Measurements from ENCODE around the gene USP50.

The USP50 gene

GRCh38 chr15:50484781-50485180, 61.7 kb downstream of the USP50 start:
- Histone ChIP-seq H3K79me2 (ENCODE audit: insufficient read depth, low read length) (no peaks in the 10 kb centered on the region), H2AFZ (ENCODE audit: low read depth, low read length, severe bottlenecking) (no peak overlapping the region), H3F3A (ENCODE audit: insufficient read depth) (0 out of 2 replicates have a peak, but pooled peaks cover 2% of the 10 kb centered on the region), H3K9ac (ENCODE audit: low read length) (no peak overlapping the region), H4K20me1 (ENCODE audit: low read depth, low read length) (no peaks in the 10 kb centered on the region), H3K27ac (ENCODE audit: low read depth, low read length) (no peak overlapping the region), H3K4me2 (ENCODE audit: low read depth, low read length, poor library complexity, severe bottlenecking) (no peak overlapping the region), H3K9me2 (replicated peaks; ENCODE audit: insufficient read depth, low read length) (no peaks in the 10 kb centered on the region), H3K27me3 (ENCODE audit: low read length) (no peaks in the 10 kb centered on the region), H3K9me3 (ENCODE audit: insufficient read depth, low read length) (no peaks in the 10 kb centered on the region), H3K36me3 (ENCODE audit: low read length) (peaks cover 29% of the 10 kb centered on the region), H3K4me3 (ENCODE audit: insufficient read depth, low read length, poor library complexity, severe bottlenecking) (no peak overlapping the region)
- TF ChIP-seq CTCF (IDR thresholded peaks at IDR 0.05; ENCODE audit: insufficient read depth, low read length, poor library complexity, severe bottlenecking) (no peak), EZH2phosphoT487 (conservative IDR thresholded peaks at IDR 0.05; ENCODE audit: low read length) (no peak)

GRCh38 chr15:50476143-50476542, 70.3 kb downstream of the USP50 start:
- H3K9me2 ChIP-seq (replicated peaks; ENCODE audit: insufficient read depth, low read length), result no peaks in the 10 kb centered on the region
- no peak overlapping the region for H2AFZ ChIP-seq (ENCODE audit: low read depth, low read length, severe bottlenecking)
- peaks cover 31% of the 10 kb centered on the region; the same call in 1 of the 2 replicates for H3K36me3 ChIP-seq (ENCODE audit: low read length)
- H3F3A ChIP-seq (ENCODE audit: insufficient read depth), result 0 out of 2 replicates have a peak, but pooled peaks cover 4% of the 10 kb centered on the region
- H3K27ac ChIP-seq (ENCODE audit: low read depth, low read length), result no peak overlapping the region
- no peak overlapping the region for H3K9ac ChIP-seq (ENCODE audit: low read length)
- H4K20me1 ChIP-seq (ENCODE audit: low read depth, low read length), result no peaks in the 10 kb centered on the region
- H3K9me3 ChIP-seq (ENCODE audit: insufficient read depth, low read length), result no peaks in the 10 kb centered on the region
- TF ChIP-seq CTCF (IDR thresholded peaks at IDR 0.05; ENCODE audit: insufficient read depth, low read length, poor library complexity, severe bottlenecking) (no peak), EZH2phosphoT487 (conservative IDR thresholded peaks at IDR 0.05; ENCODE audit: low read length) (no peak)
- H3K27me3 ChIP-seq (ENCODE audit: low read length), result no peaks in the 10 kb centered on the region
- no peak overlapping the region for H3K4me2 ChIP-seq (ENCODE audit: low read depth, low read length, poor library complexity, severe bottlenecking)
- H3K79me2 ChIP-seq (ENCODE audit: insufficient read depth, low read length), result no peaks in the 10 kb centered on the region
- H3K4me3 ChIP-seq (ENCODE audit: insufficient read depth, low read length, poor library complexity, severe bottlenecking), result no peak overlapping the region

GRCh38 chr15:50471072-50471471, 75.4 kb downstream of the USP50 start:
- TF ChIP-seq CTCF (IDR thresholded peaks at IDR 0.05; ENCODE audit: insufficient read depth, low read length, poor library complexity, severe bottlenecking) (no peak), EZH2phosphoT487 (conservative IDR thresholded peaks at IDR 0.05; ENCODE audit: low read length) (no peak)
- H3K36me3 ChIP-seq (ENCODE audit: low read length), result peaks cover 5% of the 10 kb centered on the region; the same call in 1 of the 2 replicates
- H3K27ac ChIP-seq (ENCODE audit: low read depth, low read length), result no peak overlapping the region
- no peak overlapping the region for H2AFZ ChIP-seq (ENCODE audit: low read depth, low read length, severe bottlenecking)
- H3K9me2 ChIP-seq (replicated peaks; ENCODE audit: insufficient read depth, low read length), result no peaks in the 10 kb centered on the region
- H3K4me3 ChIP-seq (ENCODE audit: insufficient read depth, low read length, poor library complexity, severe bottlenecking), result no peak overlapping the region
- 0 out of 2 replicates have a peak, but pooled peaks cover 4% of the 10 kb centered on the region for H3F3A ChIP-seq (ENCODE audit: insufficient read depth)
- no peaks in the 10 kb centered on the region for H3K79me2 ChIP-seq (ENCODE audit: insufficient read depth, low read length)
- H3K27me3 ChIP-seq (ENCODE audit: low read length), result no peaks in the 10 kb centered on the region
- H4K20me1 ChIP-seq (ENCODE audit: low read depth, low read length), result no peaks in the 10 kb centered on the region
- no peak overlapping the region for H3K9ac ChIP-seq (ENCODE audit: low read length)
- H3K4me2 ChIP-seq (ENCODE audit: low read depth, low read length, poor library complexity, severe bottlenecking), result no peak overlapping the region
- H3K9me3 ChIP-seq (ENCODE audit: insufficient read depth, low read length), result no peaks in the 10 kb centered on the region

Measured in SU-DHL-6 (cell line).